SK-MEL-5 (cell line): ENCODE results near the gene GPATCH2L. TPM values are rescaled to one million over a fixed set of nuclear protein-coding genes. Genes with fewer than 3 reads are reported as not detected.

Source experiments
- total RNA-seq: library from RNA; depleted of rRNA; stranded (reverse); fragments of >200 nt; shearing (Covaris generic); gene quantifications from 2 replicates; pipeline ENCODE4 v1.2.3, GENCODE V29; 2014; rRNA removed

The GPATCH2L gene
- total RNA-seq, 1 experiment from 2014 or later: 27.2 TPM

Other genes starting within 250 kb of the GPATCH2L start
- 2.8 and 4.4 TPM in 2 replicates for gene TGFB3, start 169.9 kb upstream of the GPATCH2L start, total RNA-seq
- gene IFT43, start 166.2 kb upstream of the GPATCH2L start, total RNA-seq: 27.3 and 28.7 TPM in 2 replicates
- gene ESRRB, start 224.2 kb downstream of the GPATCH2L start, total RNA-seq: not detected in 2 replicates